Ishikawa (cell line): Measurements from ENCODE around the gene KIAA1671.
A peak's percentile ranks its signal among the peaks of the same experiment; 100 is the strongest.

ENCODE experiments used
- CEBPB ChIP-seq: IDR thresholded peaks from 2 replicates; pipeline ENCODE4 v1.6.1; 2012
- FOXM1 ChIP-seq: IDR thresholded peaks from 2 replicates; pipeline ENCODE4 v1.6.1; 2012; ENCODE audit warnings: low read depth, borderline replicate concordance
- MAX ChIP-seq: IDR thresholded peaks from 2 replicates; pipeline ENCODE4 v1.6.1; 2012

GRCh38 chr22:25120093-25120561, 167.6 kb downstream of the KIAA1671 start:
- no peak for TF ChIP-seq CEBPB
- TF ChIP-seq MAX = 0 out of 2 replicates have a peak, but pooled peaks have one; percentile 8
- no peak for TF ChIP-seq FOXM1
